ENCODE measurements around the gene PES1.
"Not testable (repeated sequence)": the region's sequence is repeated elsewhere in the genome, so short reads cannot be mapped to it uniquely, and the experiment has no call there.

PES1 gene

GRCh38 chr22:30591588-30592359 lies at the start of gene PES1:
PES1 (minus strand) TSS chr22:30591910; CDS start chr22:30591833, 77 bp downstream.
- DNase-seq (ENCODE audit: low read depth) = peak; percentile 86

- DNase-seq (ENCODE audit: low read depth) = no peak
Measured at GRCh38 chr22:30640839-30641430, 49.2 kb upstream of the PES1 start.

- DNase-seq (ENCODE audit: low read depth) = no peak
Measured at GRCh38 chr22:30640361-30640760, 48.7 kb upstream of the PES1 start.

- no peak for DNase-seq (ENCODE audit: low read depth)
Measured at GRCh38 chr22:30637701-30638114, 46.0 kb upstream of the PES1 start.

- DNase-seq (ENCODE audit: low read depth) = no peak
Measured at GRCh38 chr22:30636226-30637077, 44.7 kb upstream of the PES1 start.

- DNase-seq (ENCODE audit: low read depth) = peak; percentile 92
Measured at GRCh38 chr22:30635273-30636225, 43.8 kb upstream of the PES1 start, which contains the start of gene SLC35E4. SLC35E4 (plus strand) TSS chr22:30635781; CDS start chr22:30636451, 670 bp downstream.

- DNase-seq (ENCODE audit: low read depth) = peak; percentile 84
Measured at GRCh38 chr22:30634471-30635233, 42.9 kb upstream of the PES1 start.

GRCh38 chr22:30631469-30631868 lies 39.8 kb upstream of the PES1 start:
- not testable (repeated sequence) for DNase-seq (ENCODE audit: low read depth)

- no peak for DNase-seq (ENCODE audit: low read depth)
Measured at GRCh38 chr22:30628491-30628890, 36.8 kb upstream of the PES1 start.

GRCh38 chr22:30627471-30627870 lies 35.8 kb upstream of the PES1 start:
- DNase-seq (ENCODE audit: low read depth) = no peak

GRCh38 chr22:30626413-30626812 lies 34.7 kb upstream of the PES1 start:
- DNase-seq (ENCODE audit: low read depth) = no peak

GRCh38 chr22:30619909-30620308 lies 28.2 kb upstream of the PES1 start:
- not testable (repeated sequence) for DNase-seq (ENCODE audit: low read depth)

GRCh38 chr22:30617819-30618218 lies 26.1 kb upstream of the PES1 start:
- DNase-seq (ENCODE audit: low read depth) = no peak

GRCh38 chr22:30615543-30615954 lies 23.8 kb upstream of the PES1 start:
- DNase-seq (ENCODE audit: low read depth) = no peak

- no peak for DNase-seq (ENCODE audit: low read depth)
Measured at GRCh38 chr22:30614879-30615278, 23.2 kb upstream of the PES1 start.

- no peak for DNase-seq (ENCODE audit: low read depth)
Measured at GRCh38 chr22:30614268-30614667, 22.6 kb upstream of the PES1 start.

GRCh38 chr22:30612789-30613188 lies 21.1 kb upstream of the PES1 start:
- DNase-seq (ENCODE audit: low read depth) = no peak

GRCh38 chr22:30611197-30611596 lies 19.5 kb upstream of the PES1 start:
- no peak for DNase-seq (ENCODE audit: low read depth)

- DNase-seq (ENCODE audit: low read depth) = no peak
Measured at GRCh38 chr22:30610299-30610698, 18.6 kb upstream of the PES1 start.

Measured in stimulated activated CD8-positive, alpha-beta memory T cell treated with anti-CD3 and anti-CD28 coated beads, Interleukin-4, amount 100 ng/mL, for 24 hours (primary cell).